ENCODE data around the gene GOLGA6L24. TPM values are rescaled to one million over a fixed set of nuclear protein-coding genes. Genes with fewer than 3 reads are reported as not detected.
"Not testable (repeated sequence)": the region's sequence is repeated elsewhere in the genome, so short reads cannot be mapped to it uniquely, and the experiment has no call there.

The GOLGA6L24 gene, protein sequence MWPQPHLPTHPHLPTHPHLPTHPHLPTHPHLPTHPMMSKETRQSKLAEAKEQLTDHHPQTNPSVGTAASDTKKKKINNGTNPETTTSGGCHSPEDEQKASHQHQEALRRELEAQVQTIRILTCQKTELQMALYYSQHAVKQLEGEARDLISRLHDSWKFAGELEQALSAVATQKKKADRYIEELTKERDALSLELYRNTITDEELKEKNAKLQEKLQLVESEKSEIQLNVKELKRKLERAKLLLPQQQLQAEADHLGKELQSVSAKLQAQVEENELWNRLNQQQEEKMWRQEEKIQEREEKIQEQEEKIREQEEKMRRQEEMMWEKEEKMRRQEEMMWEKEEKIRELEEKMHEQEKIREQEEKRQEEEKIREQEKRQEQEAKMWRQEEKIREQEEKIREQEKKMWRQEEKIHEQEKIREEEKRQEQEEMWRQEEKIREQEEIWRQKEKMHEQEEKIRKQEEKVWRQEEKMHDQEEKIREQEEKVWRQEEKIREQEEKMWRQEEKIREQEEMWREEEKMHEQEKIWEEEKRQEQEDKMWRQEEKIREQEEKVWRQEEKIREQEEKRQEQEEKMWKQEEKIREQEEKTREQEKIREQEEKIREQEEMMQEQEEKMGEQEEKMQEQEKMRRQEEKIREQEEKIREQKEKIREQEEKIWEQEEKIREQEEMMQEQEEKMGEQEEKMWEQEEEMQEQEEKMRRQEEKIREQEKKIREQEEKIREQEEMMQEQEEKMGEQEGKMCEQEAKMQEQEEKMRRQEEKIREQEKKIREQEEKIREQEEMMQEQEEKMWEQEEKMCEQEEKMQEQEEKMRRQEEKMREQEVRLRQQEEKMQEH
- total RNA-seq (2014; rRNA removed; shearing (Covaris generic)), result not detected in 2 replicates

DNA sequence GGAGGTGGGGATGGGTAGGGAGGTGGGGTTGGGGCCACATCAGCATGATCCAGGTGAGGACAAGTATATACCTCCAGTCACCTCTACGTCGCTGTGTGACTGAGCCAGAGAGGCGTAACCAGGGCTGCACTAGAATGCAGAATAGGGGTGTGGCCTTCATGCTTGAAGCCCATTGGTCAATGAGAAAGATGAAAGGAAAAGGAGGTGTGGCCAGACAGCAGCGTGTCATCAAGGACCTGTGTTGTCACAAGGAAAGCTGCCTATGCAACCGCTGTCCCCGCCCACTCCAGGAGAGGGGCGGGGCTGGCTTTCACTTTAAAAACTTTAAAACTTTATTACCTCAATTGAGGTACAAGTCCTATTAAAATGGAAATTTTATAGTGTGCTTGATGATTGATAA lies at the start of gene GOLGA6L24:
Gene GOLGA6L24, minus strand, starts transcription at position 101 of the 400 bp plus-strand sequence. Its CDS starts 61 bp downstream, at position 40.
- not testable (repeated sequence) for H3K36me3 ChIP-seq; H3K27me3 ChIP-seq (replicated peaks); H3K4me1 ChIP-seq (replicated peaks); DNase-seq (ENCODE audit: low read depth in 1 of 2, low spot score in 2 of 2); H3K9me3 ChIP-seq (replicated peaks); H3K27ac ChIP-seq; H3K4me3 ChIP-seq

DNA sequence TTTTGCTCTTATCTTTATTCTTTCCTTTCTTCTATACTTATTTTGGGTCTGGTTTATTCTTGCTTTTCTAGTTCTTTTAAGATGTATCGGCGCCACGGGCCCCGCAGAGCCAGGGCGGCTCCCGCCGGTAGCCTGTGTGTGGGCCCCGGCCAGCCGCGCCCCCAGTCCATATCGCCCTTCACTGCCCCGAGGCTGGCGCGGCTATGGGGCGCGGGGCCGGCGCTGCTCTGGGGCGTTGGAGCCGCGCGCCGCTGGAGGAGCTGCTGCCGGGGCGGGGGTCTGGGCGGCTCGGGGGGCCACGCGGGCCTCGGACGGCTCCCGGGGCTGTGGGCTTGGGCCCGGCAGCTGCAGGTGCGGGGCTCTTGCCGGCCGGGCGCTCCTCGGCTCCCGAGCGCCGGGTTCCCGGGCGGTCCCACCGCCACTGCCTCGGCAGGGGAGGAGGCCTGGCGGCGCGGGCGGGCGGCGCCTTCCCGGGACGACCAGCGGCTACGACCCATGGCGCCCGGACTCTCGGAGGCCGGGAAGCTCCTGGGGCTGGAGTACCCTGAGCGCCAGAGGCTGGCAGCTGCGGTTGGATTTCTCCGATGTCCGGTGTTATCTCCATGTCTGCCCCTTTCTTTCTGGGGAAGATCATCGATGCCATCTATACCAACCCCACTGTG lies 45.0 kb upstream of the GOLGA6L24 start:
- H3K36me3 ChIP-seq; H3K4me1 ChIP-seq (replicated peaks); H3K9me3 ChIP-seq (replicated peaks); H3K27me3 ChIP-seq (replicated peaks); DNase-seq (ENCODE audit: low read depth in 1 of 2, low spot score in 2 of 2); H3K27ac ChIP-seq; H3K4me3 ChIP-seq: not testable (repeated sequence)

DNA sequence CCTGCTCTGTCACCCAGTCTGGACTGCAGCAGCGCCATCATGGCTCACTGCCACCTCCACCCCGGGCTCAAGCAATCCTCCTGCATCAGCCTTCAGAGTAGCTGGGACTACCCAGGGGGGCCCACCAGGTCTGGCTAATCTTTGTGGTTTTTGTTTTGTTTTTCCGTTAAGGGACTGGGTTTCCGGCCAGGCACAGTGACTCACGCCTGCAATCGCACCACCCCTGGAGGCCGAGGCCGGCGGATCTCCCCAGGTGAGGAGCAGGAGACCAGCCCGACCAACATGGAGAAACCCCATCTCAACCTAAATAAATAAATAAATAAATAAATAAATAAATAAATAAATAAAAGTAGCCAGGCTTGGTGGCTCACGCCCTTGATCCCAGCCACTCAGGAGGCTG lies 38.1 kb upstream of the GOLGA6L24 start:
- not testable (repeated sequence) for H3K27me3 ChIP-seq (replicated peaks); DNase-seq (ENCODE audit: low read depth in 1 of 2, low spot score in 2 of 2); H3K36me3 ChIP-seq

DNA sequence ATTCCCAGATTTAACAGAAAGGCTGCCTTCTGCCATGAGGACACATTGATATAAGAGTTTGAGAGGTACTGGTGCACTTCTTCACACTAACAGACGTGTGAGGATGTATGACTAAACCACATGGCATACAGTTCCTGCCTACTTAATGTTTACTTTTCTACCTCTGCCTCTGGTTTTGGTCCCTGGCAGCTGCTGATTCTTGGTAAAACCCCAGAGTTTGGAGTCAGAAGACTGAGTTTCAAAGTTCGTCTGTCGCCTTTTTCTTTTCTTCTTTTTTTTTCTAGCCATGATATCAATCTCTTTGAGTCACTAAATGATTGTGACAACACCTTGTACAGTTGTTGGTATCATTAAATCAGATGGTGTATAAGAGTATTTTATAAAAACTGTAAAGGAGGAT lies 22.2 kb upstream of the GOLGA6L24 start:
- not testable (repeated sequence) for DNase-seq (ENCODE audit: low read depth in 1 of 2, low spot score in 2 of 2); H3K9me3 ChIP-seq (replicated peaks); H3K36me3 ChIP-seq; H3K27me3 ChIP-seq (replicated peaks); H3K4me1 ChIP-seq (replicated peaks); H3K27ac ChIP-seq; H3K4me3 ChIP-seq

More for the DNA sequence above, 38.1 kb upstream of the GOLGA6L24 start:
- H3K4me3 ChIP-seq; H3K9me3 ChIP-seq (replicated peaks); H3K27ac ChIP-seq; H3K4me1 ChIP-seq (replicated peaks): not testable (repeated sequence)

DNA sequence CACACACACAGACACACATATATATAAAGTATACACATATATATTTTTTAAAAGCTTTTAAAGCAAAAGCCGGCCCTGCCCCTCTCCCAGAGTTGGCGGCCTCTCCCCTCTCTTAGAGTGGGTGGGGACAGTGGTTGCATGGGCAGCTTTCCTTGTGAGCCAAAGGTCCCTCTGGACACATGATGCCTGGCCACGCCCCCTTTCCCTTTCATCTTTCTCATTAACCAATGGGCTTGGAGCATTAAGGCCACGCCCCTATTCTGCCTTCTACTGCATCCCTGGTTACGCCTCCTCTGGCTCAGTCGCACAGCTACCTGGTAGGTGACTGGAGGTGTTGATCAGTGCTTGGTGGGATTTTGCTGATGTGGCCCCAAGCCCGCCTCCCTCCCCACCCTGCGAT lies 20.5 kb upstream of the GOLGA6L24 start, which contains the start of gene GOLGA8F:
Gene GOLGA8F, plus strand, starts transcription at position 301 of the 400 bp plus-strand sequence. Its CDS starts 98 bp downstream, at position 399.
- not testable (repeated sequence) for H3K27me3 ChIP-seq (replicated peaks); H3K9me3 ChIP-seq (replicated peaks); H3K4me3 ChIP-seq; H3K4me1 ChIP-seq (replicated peaks); H3K27ac ChIP-seq; DNase-seq (ENCODE audit: low read depth in 1 of 2, low spot score in 2 of 2); H3K36me3 ChIP-seq

DNA sequence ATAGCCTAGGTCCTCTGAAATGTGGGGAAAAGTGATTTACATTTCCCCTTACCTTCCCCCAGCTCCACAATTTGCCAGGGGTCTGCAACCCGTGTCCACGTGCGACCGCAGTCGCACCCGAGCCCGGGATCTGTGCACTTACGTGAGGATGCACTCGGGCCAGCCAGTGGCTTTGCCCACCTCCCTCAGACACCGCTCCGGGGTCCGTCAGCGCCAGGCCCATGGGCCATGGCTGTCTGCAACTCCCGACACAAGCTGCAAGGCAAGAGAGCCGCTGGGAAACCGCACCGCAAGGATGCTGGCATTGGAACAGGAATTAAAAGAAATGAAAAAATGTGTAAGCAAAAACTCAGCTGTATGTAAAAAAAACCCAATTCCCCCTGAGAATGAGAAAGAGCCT lies 7.6 kb upstream of the GOLGA6L24 start:
- H3K36me3 ChIP-seq; H3K4me1 ChIP-seq (replicated peaks); H3K4me3 ChIP-seq; H3K27ac ChIP-seq; H3K27me3 ChIP-seq (replicated peaks); H3K9me3 ChIP-seq (replicated peaks): not testable (repeated sequence)
- peak in 1 of 2 experiments; percentile 15 for DNase-seq (ENCODE audit: low read depth in 1 of 2, low spot score in 2 of 2)

DNA sequence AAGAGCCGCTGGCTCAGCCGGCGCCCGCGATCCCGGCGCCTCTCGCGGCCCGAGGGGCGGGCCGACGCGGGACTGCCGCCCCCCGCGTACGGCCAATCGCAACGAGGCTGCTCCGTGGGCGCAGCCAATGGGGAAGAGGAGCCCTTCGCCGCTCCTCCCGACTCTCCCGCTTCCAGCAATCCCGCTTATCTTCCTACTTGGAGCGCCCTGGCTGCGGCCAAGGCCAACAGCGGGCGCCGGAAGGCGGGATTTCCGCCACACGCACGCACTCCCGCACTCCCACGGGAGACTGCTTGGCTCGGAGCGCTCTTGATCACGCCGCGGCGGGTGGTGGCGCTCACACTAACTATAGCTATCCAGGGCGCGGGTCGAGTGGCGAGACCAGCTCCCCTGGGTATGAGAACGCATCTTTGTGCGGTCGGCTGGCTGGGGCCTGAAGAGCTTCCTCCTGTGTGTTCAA lies 35.7 kb downstream of the GOLGA6L24 start, which contains the start of gene HERC2:
Gene HERC2, minus strand, starts transcription at position 51 of the 460 bp plus-strand sequence. CDS start 746 bp downstream, outside the sequence.
- H3K4me3 ChIP-seq, result peak within 1 kb of the TSS; percentile 36
- not testable (repeated sequence) for H3K36me3 ChIP-seq; H3K27ac ChIP-seq; DNase-seq (ENCODE audit: low read depth in 1 of 2, low spot score in 2 of 2); H3K27me3 ChIP-seq (replicated peaks); H3K4me1 ChIP-seq (replicated peaks); H3K9me3 ChIP-seq (replicated peaks)

DNA sequence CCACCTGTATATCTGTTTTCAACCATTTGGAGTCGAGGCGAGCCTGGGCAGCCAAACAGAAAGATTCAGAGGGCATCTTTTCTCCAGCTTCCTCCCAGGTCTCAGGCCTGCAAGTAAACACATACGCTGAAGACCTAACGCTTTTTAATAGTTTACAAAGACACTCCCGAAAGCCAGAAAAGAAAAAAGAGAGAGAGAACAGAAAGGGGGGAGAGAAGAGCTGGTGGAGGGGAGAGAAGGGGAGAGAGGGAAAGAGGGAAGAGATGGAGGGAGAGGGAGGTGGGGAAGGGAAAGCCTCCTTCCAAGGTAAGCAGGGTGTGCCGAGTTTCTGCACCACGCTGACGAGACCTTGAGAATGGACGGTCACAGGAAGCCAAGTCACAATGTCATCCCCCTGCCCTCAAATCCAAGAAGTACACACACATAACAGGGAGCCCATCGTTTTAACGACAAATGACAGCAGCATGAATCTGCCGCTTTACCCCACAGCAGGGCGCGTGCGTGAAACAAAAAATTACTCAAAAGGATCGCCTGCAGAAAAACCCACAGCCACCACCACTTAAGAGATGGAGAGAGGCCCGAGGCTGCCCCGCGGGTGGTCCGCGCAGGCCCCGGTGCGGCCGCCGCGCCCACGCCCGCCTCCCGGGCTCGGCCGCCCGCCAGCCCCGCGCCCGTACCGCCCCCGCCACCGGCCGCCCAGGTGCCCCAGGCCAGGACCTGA lies 36.4 kb downstream of the GOLGA6L24 start:
- not testable (repeated sequence) for DNase-seq (ENCODE audit: low read depth in 1 of 2, low spot score in 2 of 2); H3K4me1 ChIP-seq (replicated peaks); H3K27me3 ChIP-seq (replicated peaks); H3K27ac ChIP-seq; H3K9me3 ChIP-seq (replicated peaks); H3K36me3 ChIP-seq
- H3K4me3 ChIP-seq, result peak overlapping the region; percentile 36

DNA sequence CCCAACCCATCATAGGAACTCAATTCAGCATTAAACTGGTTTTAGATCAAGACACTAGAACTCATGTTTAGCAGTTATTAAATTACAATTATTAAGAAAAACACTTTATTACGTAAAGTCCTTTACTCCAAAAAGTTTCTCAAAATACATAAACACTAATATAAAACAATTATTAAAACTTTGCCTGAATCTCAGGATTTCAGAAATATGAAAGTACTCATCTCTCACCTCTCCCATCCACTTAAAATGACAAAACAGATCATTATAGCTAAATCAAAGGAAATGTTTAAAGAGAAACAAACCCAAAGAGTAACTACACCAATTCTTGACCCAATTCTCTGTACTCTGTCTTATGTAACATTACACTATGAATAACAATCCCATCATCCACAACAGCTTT lies 38.2 kb downstream of the GOLGA6L24 start:
- not testable (repeated sequence) for H3K36me3 ChIP-seq; H3K27ac ChIP-seq; H3K9me3 ChIP-seq (replicated peaks); H3K4me3 ChIP-seq; DNase-seq (ENCODE audit: low read depth in 1 of 2, low spot score in 2 of 2); H3K27me3 ChIP-seq (replicated peaks); H3K4me1 ChIP-seq (replicated peaks)

DNA sequence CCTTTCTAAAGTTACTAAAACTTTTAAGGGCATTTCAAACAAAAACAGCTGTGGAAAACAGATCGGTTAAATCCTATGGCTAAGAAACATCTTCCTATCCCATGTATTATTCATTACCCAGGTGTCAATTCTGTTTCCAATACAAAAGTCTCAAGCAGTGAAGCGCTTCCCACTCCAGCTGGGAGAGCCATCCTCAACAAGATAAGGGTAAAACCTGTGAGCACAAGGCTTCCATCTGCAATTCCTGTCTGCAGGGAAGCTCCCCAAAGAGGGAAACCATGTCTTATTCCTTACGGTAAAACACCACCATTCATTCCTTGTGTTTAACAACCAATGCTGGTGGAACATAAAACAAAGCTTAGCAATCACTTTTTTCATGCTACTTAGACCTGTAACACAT lies 39.1 kb downstream of the GOLGA6L24 start:
- H3K4me1 ChIP-seq (replicated peaks); H3K27me3 ChIP-seq (replicated peaks); H3K36me3 ChIP-seq; DNase-seq (ENCODE audit: low read depth in 1 of 2, low spot score in 2 of 2); H3K27ac ChIP-seq; H3K4me3 ChIP-seq; H3K9me3 ChIP-seq (replicated peaks): not testable (repeated sequence)

DNA sequence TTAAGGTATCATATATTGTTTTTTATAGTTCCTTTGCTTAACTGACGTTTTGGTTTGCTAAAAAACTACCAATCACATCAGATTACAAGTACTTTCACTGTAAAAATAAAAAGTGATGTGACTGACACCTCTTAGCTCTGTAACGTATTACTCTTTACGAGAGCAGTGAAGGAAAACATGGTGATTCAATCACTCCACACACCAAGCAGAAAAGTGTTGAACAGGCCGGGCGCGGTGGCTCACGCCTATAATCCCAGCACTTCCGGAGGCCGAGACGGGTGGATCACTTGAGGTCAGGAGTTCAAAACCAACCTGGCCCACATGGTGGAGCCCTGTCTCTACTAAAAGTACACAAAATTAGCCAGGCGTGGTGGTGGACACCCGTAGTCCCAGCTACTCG lies 39.8 kb downstream of the GOLGA6L24 start:
- not testable (repeated sequence) for H3K4me3 ChIP-seq; H3K27ac ChIP-seq; H3K27me3 ChIP-seq (replicated peaks); H3K4me1 ChIP-seq (replicated peaks); H3K36me3 ChIP-seq; H3K9me3 ChIP-seq (replicated peaks); DNase-seq (ENCODE audit: low read depth in 1 of 2, low spot score in 2 of 2)

DNA sequence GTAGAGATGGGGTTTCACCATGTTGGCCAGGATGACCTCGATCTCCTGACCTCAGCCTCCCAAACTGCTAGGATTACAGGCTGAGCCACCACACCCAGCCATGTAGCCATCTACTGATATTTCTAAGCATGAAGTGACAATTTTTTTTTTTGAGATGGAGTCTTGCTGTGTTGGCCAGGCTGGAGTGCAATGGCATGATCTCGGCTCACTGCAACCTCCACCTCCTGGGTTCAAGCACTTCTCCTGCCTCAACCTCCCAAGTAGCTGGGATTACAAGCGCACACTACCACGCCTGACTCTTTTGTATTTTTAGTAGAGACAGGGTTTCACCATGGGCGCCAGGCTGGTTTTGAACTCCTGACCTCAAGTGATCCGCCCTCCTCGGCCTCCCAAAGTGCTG lies 40.9 kb downstream of the GOLGA6L24 start:
- H3K4me3 ChIP-seq; H3K4me1 ChIP-seq (replicated peaks); H3K9me3 ChIP-seq (replicated peaks); H3K36me3 ChIP-seq; H3K27ac ChIP-seq; H3K27me3 ChIP-seq (replicated peaks); DNase-seq (ENCODE audit: low read depth in 1 of 2, low spot score in 2 of 2): not testable (repeated sequence)

DNA sequence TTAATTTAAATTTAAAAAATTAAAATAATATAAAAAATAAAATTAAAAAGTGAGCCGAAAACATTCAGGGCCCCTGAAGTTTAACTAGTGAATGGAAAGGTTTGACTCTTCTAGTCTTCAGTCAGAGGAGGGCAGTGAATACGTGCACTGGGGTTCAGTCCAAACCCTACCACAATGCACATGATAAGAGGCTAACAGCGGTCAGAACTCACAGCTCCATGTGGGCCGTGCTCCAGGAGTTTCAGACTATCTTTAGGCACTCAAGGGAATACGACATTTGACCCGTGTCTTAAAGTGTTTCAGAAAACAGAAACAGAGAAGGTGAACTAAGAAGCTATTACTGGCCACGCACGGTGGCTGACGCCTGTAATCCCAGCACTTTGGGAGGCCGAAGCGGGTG lies 47.4 kb downstream of the GOLGA6L24 start:
- not testable (repeated sequence) for H3K36me3 ChIP-seq; H3K27ac ChIP-seq; H3K27me3 ChIP-seq (replicated peaks); H3K9me3 ChIP-seq (replicated peaks); DNase-seq (ENCODE audit: low read depth in 1 of 2, low spot score in 2 of 2); H3K4me1 ChIP-seq (replicated peaks); H3K4me3 ChIP-seq
